ENCODE results near the gene OSCP1.

GRCh38 chr1:36382669-36383068 lies 67.6 kb downstream of the OSCP1 start:
- TF ChIP-seq, protein P1, sequence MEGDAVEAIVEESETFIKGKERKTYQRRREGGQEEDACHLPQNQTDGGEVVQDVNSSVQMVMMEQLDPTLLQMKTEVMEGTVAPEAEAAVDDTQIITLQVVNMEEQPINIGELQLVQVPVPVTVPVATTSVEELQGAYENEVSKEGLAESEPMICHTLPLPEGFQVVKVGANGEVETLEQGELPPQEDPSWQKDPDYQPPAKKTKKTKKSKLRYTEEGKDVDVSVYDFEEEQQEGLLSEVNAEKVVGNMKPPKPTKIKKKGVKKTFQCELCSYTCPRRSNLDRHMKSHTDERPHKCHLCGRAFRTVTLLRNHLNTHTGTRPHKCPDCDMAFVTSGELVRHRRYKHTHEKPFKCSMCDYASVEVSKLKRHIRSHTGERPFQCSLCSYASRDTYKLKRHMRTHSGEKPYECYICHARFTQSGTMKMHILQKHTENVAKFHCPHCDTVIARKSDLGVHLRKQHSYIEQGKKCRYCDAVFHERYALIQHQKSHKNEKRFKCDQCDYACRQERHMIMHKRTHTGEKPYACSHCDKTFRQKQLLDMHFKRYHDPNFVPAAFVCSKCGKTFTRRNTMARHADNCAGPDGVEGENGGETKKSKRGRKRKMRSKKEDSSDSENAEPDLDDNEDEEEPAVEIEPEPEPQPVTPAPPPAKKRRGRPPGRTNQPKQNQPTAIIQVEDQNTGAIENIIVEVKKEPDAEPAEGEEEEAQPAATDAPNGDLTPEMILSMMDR (IDR thresholded peaks at IDR 0.05): no peak
- TF ChIP-seq POLR2AphosphoS5 (IDR thresholded peaks at IDR 0.05): no peak
- TF ChIP-seq POLR2A (IDR thresholded peaks at IDR 0.05): no peak
- TF ChIP-seq EP300 (IDR thresholded peaks at IDR 0.05): no peak
